CD4-positive, alpha-beta T cell treated with Interleukin-2 at 100 ng/mL for 4 hours (primary cell): ENCODE results near the gene MGST3.
"Not testable (repeated sequence)": the region's sequence is repeated elsewhere in the genome, so short reads cannot be mapped to it uniquely, and the experiment has no call there.

Experiments
- DNase-seq: peaks from one replicate; pipeline ENCODE4 v3.0.0-alpha.2; 2020; ENCODE audit warnings: low spot score

Gene MGST3

GRCh38 chr1:165698761-165699052 is 67.7 kb downstream of the MGST3 start:
- DNase-seq = no peak

DNA sequence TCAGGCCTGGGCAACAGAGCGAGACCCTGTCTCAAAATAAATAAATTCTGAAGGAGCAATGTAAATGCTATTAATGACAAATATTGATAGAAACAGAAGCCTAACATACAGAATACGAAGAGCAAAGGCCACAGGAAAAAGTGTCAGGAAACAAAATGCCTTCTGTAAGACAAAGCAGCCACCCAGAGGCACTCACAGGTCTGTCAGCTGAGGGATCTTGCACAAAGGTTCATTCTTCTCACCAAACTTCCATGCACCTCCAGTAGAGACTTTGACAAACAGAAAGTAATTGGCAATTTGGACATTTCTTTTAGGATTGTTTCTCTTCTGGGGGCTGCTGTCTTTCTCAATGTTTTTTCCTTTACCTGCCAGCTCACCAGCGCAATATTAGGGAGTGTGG is 68.5 kb downstream of the MGST3 start:
- no peak for DNase-seq

DNA sequence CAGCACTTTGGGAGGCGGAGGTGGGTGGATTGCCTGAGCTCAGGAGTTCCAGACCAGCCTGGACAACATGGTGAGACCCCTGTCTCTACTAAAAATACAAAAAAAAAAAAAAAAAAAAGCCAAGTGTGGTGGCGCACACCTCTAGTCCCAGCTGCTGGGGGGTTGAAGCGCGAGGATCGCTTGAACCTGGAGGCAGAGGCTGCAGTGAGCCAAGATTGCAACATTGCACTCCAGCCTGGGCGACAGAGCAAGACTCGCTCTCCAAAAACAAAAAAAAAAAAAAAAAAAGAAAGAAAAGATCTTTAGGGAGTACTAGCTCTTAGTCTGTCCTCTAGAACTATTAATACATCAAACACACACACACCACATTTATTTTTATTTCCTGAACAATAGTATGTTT is 70.9 kb downstream of the MGST3 start:
- DNase-seq = not testable (repeated sequence)

DNA sequence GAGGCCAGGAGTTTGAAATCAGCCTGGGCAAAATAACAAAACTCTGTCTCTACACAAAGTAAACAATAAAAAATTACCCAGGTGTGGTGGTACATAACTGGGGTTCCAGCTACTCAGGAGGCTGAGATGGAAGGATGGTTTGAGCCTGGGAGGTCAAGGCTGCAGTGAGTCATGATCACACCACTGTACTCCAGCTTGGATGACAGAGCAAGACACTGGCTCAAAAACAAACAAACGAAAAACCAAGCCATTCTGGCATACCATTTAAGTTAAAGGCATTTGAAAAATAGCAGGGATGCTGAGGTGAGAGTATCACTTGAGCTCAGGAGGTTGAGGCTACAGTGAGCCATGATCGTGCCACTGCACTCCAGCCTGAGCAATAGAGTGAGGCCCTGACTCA is 72.6 kb downstream of the MGST3 start:
- no peak for DNase-seq
